Measurements from ENCODE around the gene MYL7.

MYL7 gene

GRCh38 chr7:44122529-44122928, 18.6 kb downstream of the MYL7 start:
- TF ChIP-seq CTCF (IDR thresholded peaks at IDR 0.05; ENCODE audit: insufficient read depth, low read length, missing control alignments), result no peak
- ChIA-PET CTCF (interaction anchor here (0.9 to 3.0 kb wide), 7 partner anchors 10 to 73 kb away, joined by 3 to 14 read pairs (median 4); no protein-coding TSS in a partner anchor), POLR2A (interaction anchor here (1.0 to 1.5 kb wide), 5 partner anchors 9 to 41 kb away, joined by 3 to 8 read pairs (median 3); partner anchors contain the start of gene AEBP1)
- DNase-seq (ENCODE audit: low read depth, low spot score), result no peak
- H3K4me3 ChIP-seq (ENCODE audit: low read depth, low read length), result peak overlapping the region; percentile 80

GRCh38 chr7:44121761-44122420, 19.2 kb downstream of the MYL7 start:
- no peak overlapping the region for H3K4me3 ChIP-seq (ENCODE audit: low read depth, low read length)
- ChIA-PET POLR2A (interaction anchor here (1.4 to 1.5 kb wide), 2 partner anchors 10 to 16 kb away, joined by 3 to 8 read pairs; partner anchors contain the start of gene AEBP1), CTCF (interaction anchor here (0.9 to 3.0 kb wide), 5 partner anchors 9 to 73 kb away, joined by 3 to 14 read pairs (median 4); no protein-coding TSS in a partner anchor)
- DNase-seq (ENCODE audit: low read depth, low spot score), result no peak
- TF ChIP-seq CTCF (IDR thresholded peaks at IDR 0.05; ENCODE audit: insufficient read depth, low read length, missing control alignments), result no peak

GRCh38 chr7:44120395-44120794, 20.7 kb downstream of the MYL7 start:
- CTCF ChIA-PET, result interaction anchor here (1.1 to 1.3 kb wide), 2 partner anchors 13 to 21 kb away, joined by 3 to 4 read pairs; no protein-coding TSS in a partner anchor
- no peak for TF ChIP-seq CTCF (IDR thresholded peaks at IDR 0.05; ENCODE audit: insufficient read depth, low read length, missing control alignments)
- POLR2A ChIA-PET, result no interaction called here
- no peak overlapping the region for H3K4me3 ChIP-seq (ENCODE audit: low read depth, low read length)
- DNase-seq (ENCODE audit: low read depth, low spot score), result no peak

GRCh38 chr7:44119829-44120380, 21.2 kb downstream of the MYL7 start:
- H3K4me3 ChIP-seq (ENCODE audit: low read depth, low read length), result no peak overlapping the region
- CTCF ChIA-PET, result interaction anchor here (1.1 to 1.3 kb wide), 2 partner anchors 13 to 21 kb away, joined by 3 to 4 read pairs; no protein-coding TSS in a partner anchor
- no peak for TF ChIP-seq CTCF (IDR thresholded peaks at IDR 0.05; ENCODE audit: insufficient read depth, low read length, missing control alignments)
- POLR2A ChIA-PET, result no interaction called here
- no peak for DNase-seq (ENCODE audit: low read depth, low spot score)

GRCh38 chr7:44117801-44118429, 23.2 kb downstream of the MYL7 start:
- H3K4me3 ChIP-seq (ENCODE audit: low read depth, low read length), result no peak overlapping the region
- no peak for DNase-seq (ENCODE audit: low read depth, low spot score)
- POLR2A ChIA-PET, result no interaction called here
- no peak for TF ChIP-seq CTCF (IDR thresholded peaks at IDR 0.05; ENCODE audit: insufficient read depth, low read length, missing control alignments)
- CTCF ChIA-PET, result interaction anchor here (1.7 kb wide), 1 partner anchor 10 kb away, joined by 5 read pairs; no protein-coding TSS in a partner anchor
